GM18870 (cell line): ENCODE measurements around the gene MAML2.

Source experiments
- ATAC-seq: cut with Tn5 transposase; IDR thresholded peaks from one replicate; pipeline ENCODE4 v1.9.1; 2021; ENCODE audit warnings: moderate library complexity; ENCODE audit not compliant: unreplicated experiment

The MAML2 gene

DNA sequence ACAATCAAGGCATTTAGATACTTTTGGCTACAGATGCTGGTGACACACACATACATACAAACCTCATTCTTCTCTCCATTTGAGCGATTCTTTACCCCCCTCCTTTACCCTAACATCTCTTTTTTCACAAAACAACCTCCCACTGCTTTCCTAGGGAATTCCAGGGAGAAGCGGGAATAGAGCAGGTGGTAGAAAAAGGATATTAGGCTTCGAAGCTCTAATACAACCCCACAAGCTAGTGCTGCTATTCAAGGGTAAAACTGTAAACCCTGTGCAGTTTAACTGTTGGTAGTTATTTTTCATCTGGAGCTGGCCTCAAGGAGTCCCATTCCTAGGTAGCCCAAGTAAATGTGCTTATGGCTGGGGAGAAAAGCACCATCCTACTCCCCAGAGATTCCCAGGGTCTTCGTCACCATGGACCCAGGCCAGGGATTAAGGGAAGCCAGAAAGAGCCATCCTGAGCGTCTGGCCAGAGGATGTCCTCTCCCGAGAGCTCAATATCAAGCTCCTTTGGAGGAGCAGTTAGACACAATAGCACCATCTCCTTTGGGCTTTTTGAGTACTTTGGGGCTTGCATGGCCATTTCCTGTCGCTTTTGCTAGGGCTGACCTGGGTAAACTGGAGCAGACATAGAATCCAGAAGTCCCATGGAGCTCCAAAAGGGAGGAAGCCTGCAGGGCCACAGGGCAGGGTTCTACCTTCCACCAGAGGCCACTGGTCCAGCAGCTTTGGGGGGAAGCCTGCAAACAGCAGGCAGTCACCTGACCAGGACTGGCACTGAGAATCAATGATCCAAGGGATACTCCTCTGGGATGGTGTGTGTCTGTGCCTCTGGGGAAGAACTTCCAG, 3.1 kb downstream of the MAML2 start:
- ATAC-seq, result no peak

- ATAC-seq, result peak; percentile 46
Observed at GRCh38 chr11:96338910-96339705, 3.9 kb downstream of the MAML2 start.

- peak; percentile 40 for ATAC-seq
Observed at GRCh38 chr11:96337541-96338431, 5.2 kb downstream of the MAML2 start.

DNA sequence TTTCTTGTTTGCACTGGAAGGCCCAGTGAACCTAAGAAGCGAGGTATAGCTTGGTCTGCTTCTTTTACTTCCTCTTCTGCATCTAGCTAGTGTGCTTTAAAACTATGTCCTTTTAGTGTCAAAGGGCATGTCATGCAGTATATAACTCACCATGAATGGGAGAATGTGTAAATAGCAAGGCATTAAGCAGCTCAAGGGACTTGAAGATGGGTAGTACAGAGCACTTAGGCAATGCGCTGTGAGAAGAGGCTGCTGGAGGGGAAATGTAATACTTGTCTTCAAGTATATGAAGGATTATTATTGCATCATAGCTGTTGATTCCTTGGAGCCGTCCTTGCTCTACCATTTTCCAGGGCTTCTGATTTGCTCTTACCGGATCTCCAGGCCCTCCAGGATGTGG, 7.6 kb downstream of the MAML2 start:
- ATAC-seq, result no peak

GRCh38 chr11:96334219-96334618, 8.8 kb downstream of the MAML2 start:
- no peak for ATAC-seq

- no peak for ATAC-seq
Observed at GRCh38 chr11:96333191-96333719, 9.7 kb downstream of the MAML2 start.

GRCh38 chr11:96332126-96332771, 10.7 kb downstream of the MAML2 start:
- ATAC-seq, result no peak

- no peak for ATAC-seq
Observed at GRCh38 chr11:96331699-96332116, 11.3 kb downstream of the MAML2 start.

DNA sequence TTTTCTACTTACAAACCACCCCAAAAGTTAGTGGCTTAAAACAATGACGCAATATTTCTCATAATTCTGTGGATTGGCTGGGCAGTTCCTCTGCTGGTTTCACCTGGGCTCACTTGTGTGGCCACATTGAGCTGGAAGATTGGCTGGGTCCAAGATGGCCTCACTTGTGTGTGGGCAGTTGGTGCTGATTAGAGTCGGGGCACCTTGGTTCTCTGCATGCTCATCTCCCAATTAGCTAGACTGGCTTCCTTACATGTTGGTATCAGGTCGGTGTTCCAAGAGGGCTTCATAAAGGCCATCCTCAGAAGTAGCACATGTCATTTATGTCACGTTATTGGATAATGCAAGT, 12.5 kb downstream of the MAML2 start:
- no peak for ATAC-seq

DNA sequence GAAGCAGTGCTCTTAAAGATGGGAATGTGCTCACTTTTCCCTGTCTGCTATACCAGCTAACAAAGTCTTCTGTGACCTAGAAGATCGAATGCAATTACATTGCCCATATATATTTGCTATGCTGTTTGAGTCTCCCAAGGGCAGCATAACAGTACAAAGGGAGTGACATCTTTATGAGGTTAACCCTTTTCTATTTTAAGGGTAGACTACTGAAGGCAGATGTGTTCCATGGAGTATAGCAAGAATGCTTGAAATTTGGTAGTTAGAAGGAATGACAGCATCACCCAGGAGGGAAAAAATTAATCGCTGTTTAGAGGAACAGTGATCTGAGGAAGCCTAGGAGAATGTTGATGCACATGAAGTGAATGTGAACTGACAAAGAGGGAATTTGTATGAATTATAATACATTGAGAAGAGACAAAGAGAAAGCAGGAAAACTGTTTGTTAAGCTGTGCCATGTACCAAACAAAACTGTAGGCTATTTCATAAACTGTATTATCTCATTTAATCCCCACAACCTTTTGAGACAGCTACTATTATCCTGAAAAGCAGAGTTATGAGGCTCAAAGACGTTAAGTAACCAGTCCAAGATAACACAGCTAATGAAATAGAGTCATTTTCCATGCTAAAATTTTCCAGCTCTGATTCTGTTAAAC, 13.0 kb downstream of the MAML2 start:
- no peak for ATAC-seq

DNA sequence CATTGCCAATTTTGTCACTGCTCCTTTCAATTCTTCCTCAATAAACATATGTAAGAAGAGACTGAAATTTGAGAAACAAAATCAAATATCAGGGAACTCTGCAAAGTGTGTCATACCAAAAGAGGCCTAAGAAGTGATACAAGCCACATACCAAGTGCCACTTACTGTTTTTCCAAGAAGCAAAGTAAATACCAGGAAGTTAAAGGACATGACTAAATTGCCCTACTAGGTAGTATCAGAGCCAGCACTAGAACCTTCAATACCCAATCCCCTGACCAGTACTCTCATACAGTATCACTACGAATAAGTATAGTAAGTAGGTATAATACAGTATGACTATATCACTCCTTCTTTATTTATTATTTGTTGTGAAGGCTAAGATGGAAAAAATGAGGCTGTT, 13.6 kb downstream of the MAML2 start:
- ATAC-seq, result no peak

GRCh38 chr11:96328395-96329010, 14.5 kb downstream of the MAML2 start:
- ATAC-seq, result no peak

- no peak for ATAC-seq
Observed at GRCh38 chr11:96326959-96327358, 16.0 kb downstream of the MAML2 start.

- no peak for ATAC-seq
Observed at GRCh38 chr11:96324912-96325311, 18.1 kb downstream of the MAML2 start.

GRCh38 chr11:96323642-96323985, 19.4 kb downstream of the MAML2 start:
- ATAC-seq, result no peak

DNA sequence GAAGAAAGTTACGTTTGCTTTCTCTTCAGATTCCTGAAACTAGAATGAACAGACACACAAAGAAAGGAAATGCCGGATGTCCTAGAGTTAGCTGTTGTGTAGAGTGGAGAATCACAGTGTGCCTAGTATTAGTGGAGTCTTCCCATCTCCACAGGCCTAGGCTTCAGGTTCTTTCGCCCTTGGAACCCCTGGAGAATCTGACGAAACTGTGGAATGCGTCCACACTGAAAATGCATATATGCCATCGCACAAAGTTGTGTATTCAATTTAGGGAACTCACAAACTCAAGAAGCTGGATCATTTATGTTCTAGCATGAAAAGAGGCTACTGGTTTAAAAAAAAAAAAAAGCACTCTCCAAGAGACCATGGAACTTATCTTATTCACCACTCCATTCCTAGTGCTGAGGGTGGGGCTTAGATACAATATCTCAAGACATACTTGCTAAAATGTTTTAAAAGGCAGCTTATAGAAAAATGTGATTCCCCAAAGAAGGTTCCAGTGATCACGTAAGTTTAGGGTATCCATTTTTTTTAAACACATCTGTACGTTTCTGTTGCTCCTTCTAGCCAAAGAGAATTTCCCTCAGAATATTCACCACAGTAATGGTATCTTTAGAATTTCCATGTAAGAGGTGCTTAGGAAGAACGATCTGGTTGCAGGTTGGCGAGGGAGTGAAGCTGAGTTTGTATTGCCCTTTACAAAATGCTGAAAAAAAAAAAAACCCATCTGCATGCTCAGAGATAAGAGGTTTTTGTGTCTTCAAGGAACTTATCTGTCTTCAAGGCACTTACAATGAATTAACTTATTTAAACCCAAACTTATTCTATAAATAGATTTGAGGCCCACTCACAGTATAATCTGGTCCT, 20.0 kb downstream of the MAML2 start:
- no peak for ATAC-seq

- ATAC-seq, result no peak
Observed at GRCh38 chr11:96321091-96321490, 21.9 kb downstream of the MAML2 start.

- ATAC-seq, result no peak
Observed at GRCh38 chr11:96319898-96320656, 22.9 kb downstream of the MAML2 start.
